Measurements from ENCODE around the gene SVOP. TPM values are rescaled to one million over a fixed set of nuclear protein-coding genes. Genes with fewer than 3 reads are reported as not detected.
"Not testable (repeated sequence)": the region's sequence is repeated elsewhere in the genome, so short reads cannot be mapped to it uniquely, and the experiment has no call there.

SVOP gene
- total and polyA plus RNA-seq, 2 donors from 2014 or later: 0.04 TPM; not detected in 1

GRCh38 chr12:109053382-109054123, 32.7 kb upstream of the SVOP start:
- Histone ChIP-seq H3K4me3 (ENCODE audit: low read length in 3 of 3) (peak overlapping the region; percentile 32 to 95 (median 90)), H3K27ac (ENCODE audit: low read depth in 2 of 2, low read length in 2 of 2) (peak overlapping the region; percentile 33 to 84), H3K9me3 (ENCODE audit: control insufficient read depth in 2 of 3, insufficient read depth in 1 of 3, low read length in 3 of 3) (no peaks in the 10 kb centered on the region), H3K27me3 (ENCODE audit: control insufficient read depth, insufficient read depth, low read length) (no peaks in the 10 kb centered on the region), H3K4me1 (ENCODE audit: control insufficient read depth in 2 of 3, insufficient read depth in 2 of 3, low read depth in 1 of 3, low read length in 3 of 3) (peaks cover 0 to 3% (median 0%) of the 10 kb centered on the region in 3 donors), H3K36me3 (ENCODE audit: control insufficient read depth in 2 of 3, insufficient read depth in 3 of 3, low read length in 3 of 3) (peaks cover 0 to 7% (median 5%) of the 10 kb centered on the region in 3 donors), H3K9ac (ENCODE audit: low read length in 3 of 3) (peak overlapping the region; percentile 6 to 96 (median 18))
- no peak for TF ChIP-seq CTCF (IDR thresholded peaks at IDR 0.05; ENCODE audit: borderline replicate concordance, extremely low read depth, insufficient read depth)
- peak in 1 of 5 donors; percentile 49 for DNase-seq
- no peak for FAIRE-seq
- intact Hi-C loops (cut with DNase I): no loop called here

GRCh38 chr12:109052414-109053323, 31.8 kb upstream of the SVOP start, which contains the start of gene USP30:
Gene USP30 (plus strand): TSS chr12:109052576. CDS start chr12:109052679, 103 bp downstream.
- H3K27ac ChIP-seq (ENCODE audit: low read depth in 2 of 2, low read length in 2 of 2): peak within 1 kb of the TSS; percentile 73 to 84
- peaks cover 0 to 2% (median 0%) of the 10 kb centered on the region in 3 donors for H3K36me3 ChIP-seq (ENCODE audit: control insufficient read depth in 2 of 3, insufficient read depth in 3 of 3, low read length in 3 of 3)
- peaks cover 0 to 3% (median 0%) of the 10 kb centered on the region in 3 donors for H3K4me1 ChIP-seq (ENCODE audit: control insufficient read depth in 2 of 3, insufficient read depth in 2 of 3, low read depth in 1 of 3, low read length in 3 of 3)
- FAIRE-seq (no peak), DNase-seq (peak; percentile 90 to 95 (median 93))
- intact Hi-C loops (cut with DNase I): no loop called here
- H3K27me3 ChIP-seq (ENCODE audit: control insufficient read depth, insufficient read depth, low read length): no peaks in the 10 kb centered on the region
- H3K4me3 ChIP-seq (ENCODE audit: low read length in 3 of 3): peak within 1 kb of the TSS; percentile 82 to 95 (median 90)
- TF ChIP-seq CTCF (IDR thresholded peaks at IDR 0.05; ENCODE audit: borderline replicate concordance, extremely low read depth, insufficient read depth): no peak
- peak within 1 kb of the TSS; percentile 69 to 96 (median 83) for H3K9ac ChIP-seq (ENCODE audit: low read length in 3 of 3)
- H3K9me3 ChIP-seq (ENCODE audit: control insufficient read depth in 2 of 3, insufficient read depth in 1 of 3, low read length in 3 of 3): no peaks in the 10 kb centered on the region

- no peak for TF ChIP-seq CTCF (IDR thresholded peaks at IDR 0.05; ENCODE audit: borderline replicate concordance, extremely low read depth, insufficient read depth)
- peaks cover 0 to 3% (median 0%) of the 10 kb centered on the region in 3 donors for H3K4me1 ChIP-seq (ENCODE audit: control insufficient read depth in 2 of 3, insufficient read depth in 2 of 3, low read depth in 1 of 3, low read length in 3 of 3)
- peak overlapping the region; percentile 2 to 83 (median 69) for H3K9ac ChIP-seq (ENCODE audit: low read length in 3 of 3)
- no peaks in the 10 kb centered on the region for H3K36me3 ChIP-seq (ENCODE audit: control insufficient read depth in 2 of 3, insufficient read depth in 3 of 3, low read length in 3 of 3)
- H3K27ac ChIP-seq (ENCODE audit: low read depth in 2 of 2, low read length in 2 of 2): peak overlapping the region in 1 of 2 donors; percentile 84
- DNase-seq: no peak
- no peak for FAIRE-seq
- H3K9me3 ChIP-seq (ENCODE audit: control insufficient read depth in 2 of 3, insufficient read depth in 1 of 3, low read length in 3 of 3): no peaks in the 10 kb centered on the region
- peak overlapping the region; percentile 78 to 95 (median 82) for H3K4me3 ChIP-seq (ENCODE audit: low read length in 3 of 3)
- intact Hi-C loops (cut with DNase I): no loop called here
- no peaks in the 10 kb centered on the region for H3K27me3 ChIP-seq (ENCODE audit: control insufficient read depth, insufficient read depth, low read length)
Observed at GRCh38 chr12:109052097-109052413, 31.2 kb upstream of the SVOP start.

GRCh38 chr12:109049794-109050193, 28.9 kb upstream of the SVOP start:
- H3K4me1 ChIP-seq (ENCODE audit: control insufficient read depth in 2 of 3, insufficient read depth in 2 of 3, low read depth in 1 of 3, low read length in 3 of 3); H3K4me3 ChIP-seq (ENCODE audit: low read length in 3 of 3); H3K27me3 ChIP-seq (ENCODE audit: control insufficient read depth, insufficient read depth, low read length); DNase-seq; H3K9ac ChIP-seq (ENCODE audit: low read length in 3 of 3); H3K36me3 ChIP-seq (ENCODE audit: control insufficient read depth in 2 of 3, insufficient read depth in 3 of 3, low read length in 3 of 3); FAIRE-seq; H3K9me3 ChIP-seq (ENCODE audit: control insufficient read depth in 2 of 3, insufficient read depth in 1 of 3, low read length in 3 of 3); H3K27ac ChIP-seq (ENCODE audit: low read depth in 2 of 2, low read length in 2 of 2); intact Hi-C loops (cut with DNase I): not testable (repeated sequence)

- intact Hi-C loops (cut with DNase I); H3K27ac ChIP-seq (ENCODE audit: low read depth in 2 of 2, low read length in 2 of 2); FAIRE-seq: not testable (repeated sequence)
Observed at GRCh38 chr12:109048706-109049105, 27.8 kb upstream of the SVOP start.

More at GRCh38 chr12:109048706-109049105, 27.8 kb upstream of the SVOP start:
- not testable (repeated sequence) for H3K9ac ChIP-seq (ENCODE audit: low read length in 3 of 3); H3K27me3 ChIP-seq (ENCODE audit: control insufficient read depth, insufficient read depth, low read length); H3K9me3 ChIP-seq (ENCODE audit: control insufficient read depth in 2 of 3, insufficient read depth in 1 of 3, low read length in 3 of 3); H3K4me1 ChIP-seq (ENCODE audit: control insufficient read depth in 2 of 3, insufficient read depth in 2 of 3, low read depth in 1 of 3, low read length in 3 of 3); H3K36me3 ChIP-seq (ENCODE audit: control insufficient read depth in 2 of 3, insufficient read depth in 3 of 3, low read length in 3 of 3); DNase-seq; H3K4me3 ChIP-seq (ENCODE audit: low read length in 3 of 3)

Data from kidney (tissue), 14 donors.